ENCODE results near the gene ARHGAP6. TPM values are rescaled to one million over a fixed set of nuclear protein-coding genes. Genes with fewer than 3 reads are reported as not detected.

The ARHGAP6 gene
- total and polyA plus RNA-seq, 9 of the 15 experiments (the other 6 are each of a cell fraction or from before 2014, with no cell fraction given): 12.5 to 63.6 (median 41.8) TPM

- peak overlapping the region; percentile 13; the same call in 2 of the 3 replicates for H3K27ac ChIP-seq (ENCODE audit: extremely low read depth, low read depth, low read length)
- POLR2A ChIA-PET: interaction anchor here (0.6 to 1.6 kb wide), 2 partner anchors 31 to 277 kb away, joined by 4 read pairs; no protein-coding TSS in a partner anchor
- CTCF ChIA-PET (ENCODE audit: low intra/inter-chr PET ratio): no interaction called here
- H3K9ac ChIP-seq (ENCODE audit: insufficient read depth in 1 of 2, low read depth in 2 of 2, low read length in 2 of 2): no peak overlapping the region
- peak; percentile 90 for FAIRE-seq
- peaks cover 2% of the 10 kb centered on the region; the same call in 1 of the 2 replicates for H3K9me3 ChIP-seq (replicated peaks; ENCODE audit: control insufficient read depth, insufficient read depth, low read depth, low read length)
- H3K4me2 ChIP-seq (ENCODE audit: insufficient read depth, low read length): no peak overlapping the region
- peaks cover 20% of the 10 kb centered on the region for H3K79me2 ChIP-seq (ENCODE audit: control insufficient read depth, insufficient read depth, low read length)
- BruUV-seq (replicated peaks): no TSS peak
- H4K20me1 ChIP-seq (replicated peaks; ENCODE audit: control insufficient read depth, insufficient read depth, low read length): no peaks in the 10 kb centered on the region
- H3K27me3 ChIP-seq (ENCODE audit: control insufficient read depth in 2 of 2, insufficient read depth in 2 of 2, low read length in 2 of 2): no peaks in the 10 kb centered on the region
- peak in 2 of 4 experiments; percentile 40 to 59 for DNase-seq (ENCODE audit: extremely low read depth in 1 of 4, low spot score in 3 of 4)
- H3K36me3 ChIP-seq (ENCODE audit: control insufficient read depth, insufficient read depth, low read length): peaks cover 25% of the 10 kb centered on the region; the same call in 2 of the 3 replicates
- no peak overlapping the region for H2AFZ ChIP-seq (ENCODE audit: low read depth, low read length)
- intact Hi-C loops (cut with micrococcal nuclease): no loop called here
- no peaks in the 10 kb centered on the region for H3K9me1 ChIP-seq (ENCODE audit: control insufficient read depth, insufficient read depth, low read length)
- H3K4me1 ChIP-seq (replicated peaks in 1 of 2; ENCODE audit: control insufficient read depth in 2 of 2, insufficient read depth in 2 of 2, low read length in 2 of 2): peaks cover 0 to 9% of the 10 kb centered on the region in 2 experiments; a peak in 3 of 5 replicates
- in situ Hi-C loops (cut with MboI): no loop called here
- no peak overlapping the region for H3K4me3 ChIP-seq
- peak; percentile 91 for ATAC-seq
- no peak for TF ChIP-seq CHD1 (IDR thresholded peaks at IDR 0.05; ENCODE audit: low read length)
- 0 out of 2 replicates have a peak, but pooled peaks have one; percentile 8 for TF ChIP-seq CXXC5 (CRISPR knock-in tag; IDR thresholded peaks at IDR 0.05)
- peak; percentile 63; the same call in 1 of the 2 replicates for TF ChIP-seq JUN (IDR thresholded peaks at IDR 0.05; ENCODE audit: borderline replicate concordance, low read depth, low read length)
- no peak for TF ChIP-seq JUN (CRISPR knock-in tag; IDR thresholded peaks at IDR 0.05; ENCODE audit: borderline replicate concordance)
- no peak for TF ChIP-seq ZNF23 (CRISPR knock-in tag; IDR thresholded peaks at IDR 0.05)
- peak; percentile 54 for TF ChIP-seq REST (IDR thresholded peaks at IDR 0.05; ENCODE audit: borderline replicate concordance)
- TF ChIP-seq REST (CRISPR knock-in tag; IDR thresholded peaks at IDR 0.05; ENCODE audit: low read depth): no peak
- no peak for TF ChIP-seq ETV5 (CRISPR knock-in tag; IDR thresholded peaks at IDR 0.05; ENCODE audit: low read depth)
- TF ChIP-seq L3MBTL2 (IDR thresholded peaks at IDR 0.05): peak; percentile 69; the same call in 1 of the 2 replicates
- peak; percentile 76 for TF ChIP-seq DPF2 (IDR thresholded peaks at IDR 0.05)
- TF ChIP-seq PBX2 (CRISPR knock-in tag; IDR thresholded peaks at IDR 0.05; ENCODE audit: low read depth): no peak
- TF ChIP-seq PBX2 (tag; conservative IDR thresholded peaks at IDR 0.05; ENCODE audit: low read depth): peak; percentile 53
These were observed 426.5 kb downstream of the ARHGAP6 start for GRCh38 chrX:11239230-11239629.
